H9 (cell line): ENCODE data around the gene PLA2G4E. TPM values are rescaled to one million over a fixed set of nuclear protein-coding genes. Genes with fewer than 3 reads are reported as not detected.

ENCODE experiments used
- DNase-seq: peaks from one replicate; pipeline ENCODE4 v3.0.0-alpha.2; 2017
- H2AFZ ChIP-seq: one replicate; pipeline ENCODE4 v1.6.1; 2013; ENCODE audit warnings: mild to moderate bottlenecking, low read length, control low read depth, moderate library complexity
- H2AK5ac ChIP-seq: 2 replicates; pipeline ENCODE4 v1.6.1; 2013; ENCODE audit warnings: low read length, control low read depth, mixed read lengths; ENCODE audit not compliant: insufficient read length
- H2BK120ac ChIP-seq: one replicate; pipeline ENCODE4 v1.6.1; 2013; ENCODE audit warnings: low read depth, mild to moderate bottlenecking, low read length, control low read depth, inconsistent platforms; ENCODE audit not compliant: poor library complexity, severe bottlenecking
- H2BK12ac ChIP-seq: 2 replicates; pipeline ENCODE4 v1.6.1; 2013; ENCODE audit warnings: low read length, control low read depth, mixed read lengths, low read depth; ENCODE audit not compliant: insufficient read length
- H2BK15ac ChIP-seq: 2 replicates; pipeline ENCODE4 v1.6.1; 2013; ENCODE audit warnings: low read depth, low read length, control low read depth
- H2BK20ac ChIP-seq: one replicate; pipeline ENCODE4 v1.6.1; 2013; ENCODE audit warnings: low read depth, mild to moderate bottlenecking, low read length, control low read depth, inconsistent platforms; ENCODE audit not compliant: poor library complexity, severe bottlenecking
- H2BK5ac ChIP-seq: 2 replicates; pipeline ENCODE4 v1.6.1; 2013; ENCODE audit warnings: low read length, control low read depth, mixed read lengths; ENCODE audit not compliant: insufficient read length
- H3K14ac ChIP-seq: 2 replicates; pipeline ENCODE4 v1.6.1; 2013; ENCODE audit warnings: low read length, control low read depth; ENCODE audit not compliant: insufficient read depth
- H3K18ac ChIP-seq: 2 replicates; pipeline ENCODE4 v1.6.1; 2013; ENCODE audit warnings: low read depth, mild to moderate bottlenecking, mixed read lengths, low read length, control low read depth; ENCODE audit not compliant: insufficient read length
- H3K23ac ChIP-seq: 2 replicates; pipeline ENCODE4 v1.6.1; 2013; ENCODE audit warnings: low read length, control low read depth, mixed read lengths, low read depth; ENCODE audit not compliant: insufficient read length
- H3K23me2 ChIP-seq: 2 replicates; pipeline ENCODE4 v1.6.1; 2013; ENCODE audit warnings: low read depth, mild to moderate bottlenecking, mixed read lengths, low read length, control low read depth; ENCODE audit not compliant: insufficient read length, poor library complexity, severe bottlenecking
- H3K27ac ChIP-seq: 2 replicates; pipeline ENCODE4 v1.5.1; 2013; ENCODE audit warnings: low read length, control low read depth, mixed read lengths, low read depth; ENCODE audit not compliant: insufficient read length
- H3K27me3 ChIP-seq: 2 replicates; pipeline ENCODE4 v1.6.1; 2013; ENCODE audit warnings: low read length, control low read depth, inconsistent platforms; ENCODE audit not compliant: insufficient read depth
- H3K4ac ChIP-seq: 2 replicates; pipeline ENCODE4 v1.6.1; 2013; ENCODE audit warnings: low read depth, mild to moderate bottlenecking, control low read depth, inconsistent platforms, low read length, moderate library complexity
- H3K4me1 ChIP-seq: 2 replicates; pipeline ENCODE4 v1.6.1; 2013; ENCODE audit warnings: low read length, control low read depth, inconsistent platforms; ENCODE audit not compliant: insufficient read depth
- H3K4me2 ChIP-seq: 2 replicates; pipeline ENCODE4 v1.6.1; 2013; ENCODE audit warnings: low read length, control low read depth, mixed read lengths; ENCODE audit not compliant: insufficient read length, insufficient read depth
- H3K56ac ChIP-seq: 2 replicates; pipeline ENCODE4 v1.6.1; 2013; ENCODE audit warnings: low read depth, mild to moderate bottlenecking, mixed read lengths, low read length, control low read depth; ENCODE audit not compliant: insufficient read length
- H3K79me1 ChIP-seq: 2 replicates; pipeline ENCODE4 v1.6.1; 2013; ENCODE audit warnings: low read depth, mild to moderate bottlenecking, moderate library complexity, low read length, control low read depth, inconsistent platforms; ENCODE audit not compliant: insufficient read depth, poor library complexity, severe bottlenecking
- H3K79me2 ChIP-seq: 2 replicates; pipeline ENCODE4 v1.6.1; 2013; ENCODE audit warnings: low read length, control low read depth, inconsistent platforms; ENCODE audit not compliant: insufficient read depth
- H3K9ac ChIP-seq: 2 replicates; pipeline ENCODE4 v1.6.1; 2013; ENCODE audit warnings: low read length, control low read depth, mixed read lengths; ENCODE audit not compliant: insufficient read length; ENCODE audit errors: extremely low read depth
- H3K9me3 ChIP-seq: one replicate; pipeline ENCODE4 v1.6.1; 2013; ENCODE audit warnings: low read depth, low read length, inconsistent platforms; ENCODE audit not compliant: control insufficient read depth
- H3T11ph ChIP-seq: one replicate; pipeline ENCODE4 v1.6.1; 2013; ENCODE audit warnings: mild to moderate bottlenecking, low read length, control low read depth, inconsistent platforms
- H4K20me1 ChIP-seq: one replicate; pipeline ENCODE4 v1.6.1; 2013; ENCODE audit not compliant: control insufficient read depth, insufficient read length, insufficient read depth
- H4K5ac ChIP-seq: 2 replicates; pipeline ENCODE4 v1.6.1; 2013; ENCODE audit warnings: low read depth, mild to moderate bottlenecking, mixed read lengths, low read length, control low read depth; ENCODE audit not compliant: insufficient read length
- H4K8ac ChIP-seq: replicated peaks from 2 replicates; pipeline ENCODE4 v1.6.1; 2013; ENCODE audit warnings: low read length, control low read depth, mixed read lengths, low read depth; ENCODE audit not compliant: insufficient read length
- H4K91ac ChIP-seq: 2 replicates; pipeline ENCODE4 v1.6.1; 2013; ENCODE audit warnings: low read depth, mild to moderate bottlenecking, moderate library complexity, mixed read lengths, low read length, control low read depth; ENCODE audit not compliant: insufficient read length
- H3K27ac Mint-ChIP-seq, 3 experiments: 2 replicates in 2 of 3; 3 replicates in 1 of 3; pipeline ENCODE4 v1.8.0; 2020 to 2021; ENCODE audit warnings: mixed read lengths in 3 of 3, mild to moderate bottlenecking in 1 of 3, moderate library complexity in 1 of 3
- H3K27me3 Mint-ChIP-seq: 2 replicates; pipeline ENCODE4 v1.8.0; 2021; ENCODE audit warnings: low read depth, mild to moderate bottlenecking, moderate library complexity, mixed read lengths
- H3K36me3 Mint-ChIP-seq, 3 experiments: 2 replicates in 2 of 3; 3 replicates in 1 of 3; pipeline ENCODE4 v1.8.0; 2020 to 2021; ENCODE audit warnings: low read depth in 3 of 3, mixed read lengths in 3 of 3; ENCODE audit not compliant: insufficient read depth in 1 of 3
- H3K4me1 Mint-ChIP-seq, 2 experiments: 2 replicates each; pipeline ENCODE4 v1.8.0; 2020; ENCODE audit warnings: mixed read lengths in 2 of 2
- H3K4me3 Mint-ChIP-seq, 2 experiments: 2 replicates in 1 of 2; 3 replicates in 1 of 2; pipeline ENCODE4 v1.8.0; 2020 to 2021; ENCODE audit warnings: mild to moderate bottlenecking in 2 of 2, mixed read lengths in 2 of 2, moderate library complexity in 1 of 2
- H3K9me3 Mint-ChIP-seq, 2 experiments: 2 replicates in 1 of 2; 3 replicates in 1 of 2; pipeline ENCODE4 v1.8.0; 2020; ENCODE audit warnings: mild to moderate bottlenecking in 2 of 2, mixed read lengths in 2 of 2, moderate library complexity in 1 of 2
- WGBS: extraction: QIAGEN DNeasy Blood & Tissue Kit; methylation state at CpG from one replicate; pipeline ENCODE4 v1.1.7; 2013; ENCODE audit warnings: missing lambda C conversion rate, low lambda C conversion rate, mixed read lengths; ENCODE audit not compliant: insufficient read length; ENCODE audit errors: extremely low coverage; 5-methylcytosine and 5-hydroxymethylcytosine counted together
- total RNA-seq: library from RNA; stranded (reverse); gene quantifications from 2 replicates; pipeline ENCODE4 v1.2.1, GENCODE V29; 2021
- TF ChIP-seq, protein P1 (sequence below): fragments of 200-600 bp; sonication (generic); conservative IDR thresholded peaks from 3 replicates; pipeline ENCODE4 v1.8.0; 2021; ENCODE audit warnings: antibody characterized with exemption, mild to moderate bottlenecking

PLA2G4E gene
- total RNA-seq, 1 experiment from 2014 or later, result not detected

DNA sequence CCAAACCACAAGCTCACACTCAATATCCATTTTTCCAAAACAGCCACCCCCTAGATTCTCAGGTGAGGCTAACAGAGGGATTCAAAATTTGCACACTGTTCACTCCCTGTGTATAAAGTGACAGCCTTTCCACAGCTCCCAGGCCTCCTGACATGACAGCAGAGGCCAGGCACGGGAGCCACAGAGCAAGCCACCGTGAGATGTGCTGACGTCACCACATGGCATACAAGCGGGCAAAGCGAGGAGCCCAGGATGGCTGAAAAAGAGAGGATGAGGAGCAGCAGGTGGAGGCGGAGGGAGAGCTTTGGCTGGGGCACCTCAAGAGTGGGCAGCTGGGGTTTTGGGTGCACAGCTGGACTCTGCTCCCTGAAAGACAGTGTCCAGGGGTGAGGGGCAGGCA lies 75.6 kb downstream of the PLA2G4E start:
- H2BK12ac ChIP-seq, result no peak overlapping the region
- H4K20me1 ChIP-seq, result no peaks in the 10 kb centered on the region
- H2AK5ac ChIP-seq, result no peak overlapping the region
- H3K4ac ChIP-seq, result no peak overlapping the region
- Mint-ChIP-seq H3K9me3 (no peaks in the 10 kb centered on the region), H3K27me3 (no peaks in the 10 kb centered on the region), H3K27ac (peak overlapping the region; percentile 11 to 70 (median 27); a peak in 3 of 7 replicates), H3K36me3 (peaks cover 7 to 27% (median 18%) of the 10 kb centered on the region in 3 experiments; a peak in 6 of 7 replicates), H3K4me1 (peaks cover 8 to 28% of the 10 kb centered on the region in 2 experiments), H3K4me3 (no peak overlapping the region)
- no peak overlapping the region for H4K5ac ChIP-seq
- H4K8ac ChIP-seq, result no peak overlapping the region
- no peaks in the 10 kb centered on the region for H3K79me1 ChIP-seq
- no peak overlapping the region for H4K91ac ChIP-seq
- WGBS, result no CpG with 5 or more reads among the region's 6 CpGs
- H2AFZ ChIP-seq, result no peak overlapping the region
- no peak overlapping the region for H2BK5ac ChIP-seq
- no peak overlapping the region for H2BK120ac ChIP-seq
- no peaks in the 10 kb centered on the region for H3K4me1 ChIP-seq
- no peaks in the 10 kb centered on the region for H3K9me3 ChIP-seq
- no peak overlapping the region for H3K23ac ChIP-seq
- no peaks in the 10 kb centered on the region for H3K79me2 ChIP-seq
- no peaks in the 10 kb centered on the region for H3K23me2 ChIP-seq
- DNase-seq, result no peak
- TF ChIP-seq, protein P1, sequence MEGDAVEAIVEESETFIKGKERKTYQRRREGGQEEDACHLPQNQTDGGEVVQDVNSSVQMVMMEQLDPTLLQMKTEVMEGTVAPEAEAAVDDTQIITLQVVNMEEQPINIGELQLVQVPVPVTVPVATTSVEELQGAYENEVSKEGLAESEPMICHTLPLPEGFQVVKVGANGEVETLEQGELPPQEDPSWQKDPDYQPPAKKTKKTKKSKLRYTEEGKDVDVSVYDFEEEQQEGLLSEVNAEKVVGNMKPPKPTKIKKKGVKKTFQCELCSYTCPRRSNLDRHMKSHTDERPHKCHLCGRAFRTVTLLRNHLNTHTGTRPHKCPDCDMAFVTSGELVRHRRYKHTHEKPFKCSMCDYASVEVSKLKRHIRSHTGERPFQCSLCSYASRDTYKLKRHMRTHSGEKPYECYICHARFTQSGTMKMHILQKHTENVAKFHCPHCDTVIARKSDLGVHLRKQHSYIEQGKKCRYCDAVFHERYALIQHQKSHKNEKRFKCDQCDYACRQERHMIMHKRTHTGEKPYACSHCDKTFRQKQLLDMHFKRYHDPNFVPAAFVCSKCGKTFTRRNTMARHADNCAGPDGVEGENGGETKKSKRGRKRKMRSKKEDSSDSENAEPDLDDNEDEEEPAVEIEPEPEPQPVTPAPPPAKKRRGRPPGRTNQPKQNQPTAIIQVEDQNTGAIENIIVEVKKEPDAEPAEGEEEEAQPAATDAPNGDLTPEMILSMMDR, result no peak
- H3K27ac ChIP-seq, result no peak overlapping the region
- H2BK20ac ChIP-seq, result no peak overlapping the region
- no peak overlapping the region for H2BK15ac ChIP-seq
- no peak overlapping the region for H3K14ac ChIP-seq
- H3K27me3 ChIP-seq, result no peaks in the 10 kb centered on the region
- no peak overlapping the region for H3K18ac ChIP-seq
- H3T11ph ChIP-seq, result no peak overlapping the region
- H3K56ac ChIP-seq, result no peak overlapping the region
- H3K4me2 ChIP-seq, result no peak overlapping the region
- H3K9ac ChIP-seq, result no peak overlapping the region
